Pancreas (tissue), 10 donors: ENCODE data around the gene PTPRU. TPM values are rescaled to one million over a fixed set of nuclear protein-coding genes. Genes with fewer than 3 reads are reported as not detected.
"Not testable (repeated sequence)": the region's sequence is repeated elsewhere in the genome, so short reads cannot be mapped to it uniquely, and the experiment has no call there.

Source experiments
- ATAC-seq, 4 donors: fragments of 200-7000 bp; cut with Tn5 transposase; one replicate each; pipeline versions ENCODE4 v1.8.0 to v1.9.1; 2020; ENCODE audit warnings: mild to moderate bottlenecking in 4 of 4, moderate library complexity in 4 of 4
- DNase-seq, 6 donors: peaks; one replicate each; pipeline ENCODE4 v3.0.0-alpha.2; 2020
- FAIRE-seq: peaks from 2 replicates; lab custom pipeline; 2012; peaks lifted over from hg19 to GRCh38; lab: Jason Lieb, UNC
- H3K27ac ChIP-seq, 4 donors: fragments of 200-600 bp; sonication (generic); 1 replicate in 3 of 4; 2 replicates in 1 of 4; pipeline versions ENCODE4 v1.5.0 to v1.8.0; 2020
- H3K27me3 ChIP-seq, 4 donors: fragments of 200-600 bp; one replicate each; pipeline ENCODE4 v1.8.0; 2021
- H3K36me3 ChIP-seq, 3 donors: fragments of 200-600 bp; sonication (generic) in 1 of 3; one replicate each; pipeline versions ENCODE4 v1.5.0 to v1.8.0; 2020 to 2021
- H3K4me1 ChIP-seq, 3 donors: fragments of 200-600 bp; one replicate each; pipeline ENCODE4 v1.8.0; 2021
- H3K4me3 ChIP-seq, 4 donors: fragments of 200-600 bp; sonication (generic) in 2 of 4; one replicate each; pipeline versions ENCODE4 v1.5.0 to v1.8.0; 2020 to 2021
- H3K9me3 ChIP-seq, 4 donors: fragments of 200-600 bp; one replicate each; pipeline ENCODE4 v1.8.0; 2021
- WGBS, 2 donors: extraction: QIAGEN DNeasy Blood & Tissue Kit; methylation state at CpG; one replicate each; pipeline ENCODE4 v1.1.7; 2013; 5-methylcytosine and 5-hydroxymethylcytosine counted together
- intact Hi-C, 3 donors: fragments of 100-400 bp; cut with DNase I; formaldehyde crosslinking; loops; one replicate each; pipeline versions ENCODE4 v1.11.1 to v1.14.2; 2022
- polyA plus RNA-seq, 2 donors: library from polyadenylated mRNA; stranded (reverse); fragments of 200-250 nt; gene quantifications; one replicate each; pipeline ENCODE4 v1.2.3, GENCODE V29; 2013
- total RNA-seq, 6 donors: library from RNA; stranded (reverse); fragmentation: NEBNext Ultra II Directional in 4 of 6; extraction: Animal tissue kit (Norgen Biotek cat#: 25700) in 4 of 6; gene quantifications; one replicate each; pipeline versions ENCODE4 v1.2.1 to v1.2.4, GENCODE V29; 2021 to 2023
- TF ChIP-seq, protein P1 (sequence below), 4 donors: fragments of 200-600 bp; sonication (generic) in 3 of 4; IDR thresholded peaks; one replicate each; pipeline versions ENCODE4 v1.5.0 to v1.8.0; 2021; ENCODE audit warnings: antibody characterized with exemption in 4 of 4
- donor health status: healthy with polysubstance abuse.
- donor health status: DM: no; HTN: no; CAD: no; lungs with moderate emphysema.
- donor health status: DM: no; HTN: no; CAD: no.
- donor health status: control.
- donor health status: control.
- donor health status: Bipolar disorder and iron deficiency.
- donor health status: DM: yes; HTN: yes; CAD: no.
- donor health status: DM: no; HTN: no; CAD: no.
- donor health status: DM: no; HTN: no; CAD: no.
- donor health status: DM: yes; HTN: yes; CAD: no.

PTPRU gene
- total and polyA plus RNA-seq, 8 donors, result 12.3 to 20.9 (median 15.2) TPM

DNA sequence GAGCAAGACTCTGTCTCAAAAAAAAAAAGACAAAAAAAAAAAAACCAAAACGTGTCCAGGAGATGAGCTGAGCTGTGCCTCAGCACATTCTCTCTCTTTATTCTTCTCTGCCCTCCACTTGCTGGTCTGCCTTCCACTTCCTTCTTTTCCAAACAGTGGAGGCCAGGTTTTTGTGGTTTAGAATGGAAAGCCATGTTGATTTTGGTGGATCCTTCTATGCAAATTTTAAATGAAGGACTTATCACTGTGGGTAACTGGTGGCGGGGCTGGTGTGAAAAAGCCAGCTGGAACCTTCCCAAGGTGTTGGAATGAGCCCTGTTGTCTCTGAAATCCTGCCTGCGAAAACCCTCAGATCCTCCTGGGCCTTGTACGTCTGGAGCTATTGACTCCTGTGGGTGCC lies 61.9 kb downstream of the PTPRU start:
- no peak for FAIRE-seq
- WGBS, 2 donors, result 56 to 74% methylated on average over 4 of the region's 4 CpGs

DNA sequence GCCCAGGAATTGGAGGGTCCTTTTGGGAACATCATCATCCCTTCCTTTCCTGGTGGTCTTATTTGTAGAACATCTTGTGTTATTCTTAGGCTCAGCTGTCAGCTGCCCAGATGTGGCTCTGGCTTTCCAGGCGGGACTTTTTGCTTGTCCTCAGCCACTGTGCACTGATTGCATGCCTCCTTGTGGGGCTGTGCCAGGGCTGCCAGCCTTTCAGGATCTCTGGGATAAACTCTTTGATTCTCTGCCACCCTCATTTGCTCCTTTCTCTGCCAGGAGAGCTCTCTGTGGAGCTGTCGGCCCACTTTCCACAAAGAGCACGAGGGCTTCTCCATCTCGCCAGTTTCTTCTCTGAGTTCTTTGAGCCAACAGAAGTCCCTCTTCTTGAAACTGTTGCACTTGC lies 63.1 kb downstream of the PTPRU start:
- intact Hi-C loops, result no loop called here
- WGBS, 2 donors, result 90 to 97% methylated on average over 4 of the region's 4 CpGs
- Histone ChIP-seq H3K36me3 (no peaks in the 10 kb centered on the region), H3K27me3 (no peaks in the 10 kb centered on the region), H3K4me3 (no peak overlapping the region), H3K4me1 (no peaks in the 10 kb centered on the region), H3K9me3 (no peaks in the 10 kb centered on the region), H3K27ac (no peak overlapping the region)
- TF ChIP-seq, protein P1, sequence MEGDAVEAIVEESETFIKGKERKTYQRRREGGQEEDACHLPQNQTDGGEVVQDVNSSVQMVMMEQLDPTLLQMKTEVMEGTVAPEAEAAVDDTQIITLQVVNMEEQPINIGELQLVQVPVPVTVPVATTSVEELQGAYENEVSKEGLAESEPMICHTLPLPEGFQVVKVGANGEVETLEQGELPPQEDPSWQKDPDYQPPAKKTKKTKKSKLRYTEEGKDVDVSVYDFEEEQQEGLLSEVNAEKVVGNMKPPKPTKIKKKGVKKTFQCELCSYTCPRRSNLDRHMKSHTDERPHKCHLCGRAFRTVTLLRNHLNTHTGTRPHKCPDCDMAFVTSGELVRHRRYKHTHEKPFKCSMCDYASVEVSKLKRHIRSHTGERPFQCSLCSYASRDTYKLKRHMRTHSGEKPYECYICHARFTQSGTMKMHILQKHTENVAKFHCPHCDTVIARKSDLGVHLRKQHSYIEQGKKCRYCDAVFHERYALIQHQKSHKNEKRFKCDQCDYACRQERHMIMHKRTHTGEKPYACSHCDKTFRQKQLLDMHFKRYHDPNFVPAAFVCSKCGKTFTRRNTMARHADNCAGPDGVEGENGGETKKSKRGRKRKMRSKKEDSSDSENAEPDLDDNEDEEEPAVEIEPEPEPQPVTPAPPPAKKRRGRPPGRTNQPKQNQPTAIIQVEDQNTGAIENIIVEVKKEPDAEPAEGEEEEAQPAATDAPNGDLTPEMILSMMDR (IDR thresholded peaks at IDR 0.05), result no peak
- FAIRE-seq (no peak), DNase-seq (peak in 1 of 6 donors; percentile 9), ATAC-seq (no peak)

More for the DNA sequence above, 61.9 kb downstream of the PTPRU start:
- no peak overlapping the region for H3K27ac ChIP-seq
- no peak overlapping the region for H3K4me3 ChIP-seq
- H3K9me3 ChIP-seq, result no peaks in the 10 kb centered on the region
- intact Hi-C loops, result no loop called here
- H3K4me1 ChIP-seq, result no peaks in the 10 kb centered on the region
- H3K36me3 ChIP-seq, result no peaks in the 10 kb centered on the region
- no peaks in the 10 kb centered on the region for H3K27me3 ChIP-seq
- ATAC-seq, result no peak
- TF ChIP-seq, protein P1 (IDR thresholded peaks at IDR 0.05), result no peak
- no peak for DNase-seq

DNA sequence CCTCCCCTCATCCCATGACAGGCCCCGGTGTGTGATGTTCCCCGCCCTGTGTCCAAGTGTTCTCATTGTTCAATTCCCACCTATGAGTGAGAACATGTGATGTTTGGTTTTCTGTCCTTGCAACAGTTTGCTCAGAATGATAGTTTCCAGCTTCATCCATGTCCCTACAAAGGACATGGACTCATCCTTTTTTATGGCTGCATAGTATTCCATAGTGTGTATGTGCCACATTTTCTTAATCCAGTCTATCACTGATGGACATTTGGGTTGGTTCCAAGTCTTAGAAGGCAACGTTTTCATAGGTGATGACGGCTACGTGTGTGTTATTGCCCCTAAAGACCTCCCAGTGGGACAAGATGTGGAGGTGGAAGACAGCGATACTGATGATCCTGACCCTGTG lies 65.4 kb downstream of the PTPRU start:
- FAIRE-seq, result not testable (repeated sequence)

DNA sequence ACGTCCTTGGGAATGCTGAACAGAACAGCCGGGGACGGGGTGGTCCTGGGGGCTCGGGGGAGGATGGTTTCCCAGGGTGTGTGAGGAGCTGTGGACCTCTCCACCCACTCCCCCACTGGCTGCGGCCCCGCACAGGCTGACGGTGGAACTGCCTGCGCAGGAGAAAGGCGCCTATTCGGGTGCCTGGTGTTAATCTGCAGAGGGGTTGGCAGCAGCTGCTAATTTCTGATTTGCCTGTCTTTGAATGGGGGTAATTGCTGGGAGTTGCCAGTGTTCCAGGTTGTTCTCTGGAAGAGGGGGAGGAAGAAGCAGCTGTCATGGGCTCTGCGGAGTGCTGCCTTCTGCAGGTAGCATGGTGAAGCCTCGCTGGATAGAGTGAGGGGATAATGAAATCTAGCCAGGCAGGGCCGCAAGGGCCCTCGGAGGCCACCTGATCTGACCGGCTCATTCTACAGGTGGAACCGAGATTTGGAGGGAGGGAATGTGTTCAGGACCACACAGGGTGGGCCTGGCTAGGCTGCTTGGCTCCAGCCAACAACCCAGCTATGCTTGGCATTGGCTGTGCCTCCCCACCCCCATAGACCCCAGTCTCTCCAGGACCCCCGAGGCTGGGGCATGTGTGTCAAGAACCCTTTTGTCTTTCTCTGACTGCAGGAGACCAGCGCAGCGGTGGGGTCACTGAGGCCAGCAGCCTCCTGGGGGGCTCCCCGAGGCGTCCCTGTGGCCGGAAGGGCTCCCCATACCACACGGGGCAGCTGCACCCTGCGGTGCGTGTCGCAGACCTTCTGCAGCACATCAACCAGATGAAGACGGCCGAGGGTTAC lies 67.1 kb downstream of the PTPRU start:
- WGBS, 2 donors, result 87 to 93% methylated on average over 28 of the region's 28 CpGs
- H3K27me3 ChIP-seq, result no peaks in the 10 kb centered on the region
- ATAC-seq, result no peak
- H3K4me3 ChIP-seq, result no peak overlapping the region
- TF ChIP-seq, protein P1 (IDR thresholded peaks at IDR 0.05), result no peak
- FAIRE-seq, result no peak
- H3K9me3 ChIP-seq, result no peaks in the 10 kb centered on the region
- peaks cover 0 to 10% (median 0%) of the 10 kb centered on the region in 3 donors for H3K36me3 ChIP-seq
- no peak overlapping the region for H3K27ac ChIP-seq
- DNase-seq, result no peak
- no peaks in the 10 kb centered on the region for H3K4me1 ChIP-seq
- intact Hi-C loops, result no loop called here

More for the DNA sequence above, 65.4 kb downstream of the PTPRU start:
- DNase-seq, ATAC-seq, H3K27me3 ChIP-seq, H3K4me1 ChIP-seq, H3K4me3 ChIP-seq, H3K27ac ChIP-seq, intact Hi-C loops, H3K9me3 ChIP-seq: not testable (repeated sequence)
- peaks cover 0 to 10% (median 0%) of the 10 kb centered on the region in 3 donors for H3K36me3 ChIP-seq
- 92 to 93% methylated on average over 6 of the region's 6 CpGs for WGBS, 2 donors

DNA sequence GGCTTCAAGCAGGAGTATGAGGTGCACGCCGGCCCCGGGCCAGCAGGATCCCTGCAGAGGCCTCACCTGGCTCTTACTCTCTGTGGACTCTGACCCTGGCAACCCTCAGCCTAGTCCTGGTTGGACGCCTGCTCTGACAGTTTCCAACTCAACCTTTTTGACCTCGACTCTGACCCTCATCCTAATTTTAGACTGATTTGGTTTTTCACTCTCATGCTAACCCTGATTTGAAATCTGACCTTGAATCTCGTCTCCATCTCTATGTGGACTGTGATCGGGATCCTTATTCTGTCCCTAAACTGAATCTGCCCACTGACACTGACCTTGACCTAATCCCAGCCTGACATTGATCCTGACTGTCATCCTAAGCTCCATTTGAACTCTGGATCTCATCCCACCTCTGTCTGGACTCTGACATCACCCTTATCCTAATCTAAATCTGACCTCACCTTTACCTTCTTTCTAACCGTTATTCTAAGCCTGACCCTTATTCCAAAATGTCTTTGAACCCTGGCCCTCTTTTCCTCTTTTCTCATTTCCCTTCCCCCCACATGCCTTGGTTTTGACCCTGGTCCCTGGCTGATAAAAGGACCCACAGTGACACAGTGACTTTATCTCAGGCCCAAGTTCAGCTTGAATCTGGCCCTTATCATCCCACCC lies 67.8 kb downstream of the PTPRU start:
- intact Hi-C loops, result no loop called here
- FAIRE-seq (no peak), DNase-seq (no peak), ATAC-seq (no peak)
- Histone ChIP-seq H3K4me1 (no peaks in the 10 kb centered on the region), H3K9me3 (no peaks in the 10 kb centered on the region), H3K36me3 (peaks cover 0 to 10% (median 0%) of the 10 kb centered on the region in 3 donors), H3K27ac (no peak overlapping the region), H3K4me3 (no peak overlapping the region), H3K27me3 (no peaks in the 10 kb centered on the region)
- TF ChIP-seq, protein P1 (IDR thresholded peaks at IDR 0.05), result no peak
- 57 to 68% methylated on average over 8 of the region's 8 CpGs for WGBS, 2 donors
